HG03025 (cell line): ENCODE data around the gene KCNQ1.
A peak's percentile ranks its signal among the peaks of the same experiment; 100 is the strongest.

Source experiments
- ATAC-seq: cut with Tn5 transposase; IDR thresholded peaks from one replicate; pipeline ENCODE4 v1.9.1; 2021; ENCODE audit warnings: mild to moderate bottlenecking, moderate library complexity; ENCODE audit not compliant: unreplicated experiment, low FRiP score

The KCNQ1 gene

DNA sequence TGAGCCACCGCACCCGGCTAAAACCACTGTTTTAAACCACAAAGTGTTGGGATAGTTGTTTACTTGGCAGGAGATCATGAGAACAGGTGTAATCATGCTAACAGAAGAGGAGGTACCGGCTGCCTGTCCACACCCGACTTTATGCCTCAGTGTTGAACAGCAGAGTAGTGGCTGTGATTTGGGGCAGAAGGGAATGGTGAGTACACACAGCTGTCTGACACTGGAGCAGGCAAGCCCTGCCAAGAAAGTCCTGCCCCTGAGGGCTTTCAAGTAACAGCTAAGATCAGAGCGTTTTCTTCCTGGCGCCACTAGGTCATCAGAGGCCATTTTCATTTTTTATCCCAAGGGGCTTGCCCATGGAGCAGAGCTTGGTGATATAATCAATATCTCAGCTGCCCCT is 432.7 kb downstream of the KCNQ1 start:
- no peak for ATAC-seq

GRCh38 chr11:2878782-2879181 is 434.0 kb downstream of the KCNQ1 start:
- no peak for ATAC-seq

GRCh38 chr11:2880646-2881045 is 435.8 kb downstream of the KCNQ1 start:
- no peak for ATAC-seq

DNA sequence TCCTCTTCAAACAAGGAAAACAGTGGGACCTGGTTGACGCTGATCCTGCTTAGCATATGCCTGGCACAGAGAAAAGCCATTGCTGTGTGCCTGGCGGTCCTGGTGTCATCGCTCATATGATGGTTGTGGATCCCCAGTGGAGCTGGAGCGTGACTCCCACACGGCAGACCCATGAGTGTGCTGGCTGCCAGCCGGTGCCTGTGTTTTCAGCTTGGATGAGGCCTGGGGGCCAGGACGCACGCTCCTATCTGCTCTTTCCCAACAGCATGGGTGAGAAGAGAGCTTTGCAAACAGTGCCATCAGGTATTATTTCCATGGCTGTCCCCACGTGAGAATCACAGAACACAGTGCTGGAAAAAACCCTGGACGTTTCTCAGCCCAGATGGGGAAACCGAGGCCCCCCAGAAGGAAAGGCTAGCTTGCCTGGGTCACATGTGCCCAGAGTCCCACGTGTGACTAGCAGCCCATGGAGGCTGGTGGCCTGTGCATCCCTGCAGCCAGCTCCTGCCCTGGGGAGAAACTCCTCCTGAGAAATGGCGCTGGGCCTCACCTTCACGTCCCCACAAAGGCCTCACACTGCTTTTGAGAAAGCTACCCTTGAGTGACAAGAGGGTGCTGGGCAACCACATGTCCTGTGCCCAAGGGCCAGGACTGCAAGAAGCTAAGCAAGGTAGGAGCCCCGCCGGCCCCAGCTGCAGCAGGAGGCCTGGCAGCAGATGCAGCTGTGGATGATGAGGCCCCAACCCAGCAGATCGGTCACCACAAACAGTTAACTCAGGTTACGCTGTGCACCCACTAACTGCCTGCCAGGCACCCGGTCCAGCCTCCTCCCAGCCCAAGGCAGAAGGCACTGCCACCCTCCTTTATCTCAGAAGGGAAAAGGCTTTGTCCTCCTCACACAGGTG is 436.5 kb downstream of the KCNQ1 start:
- ATAC-seq, result no peak

DNA sequence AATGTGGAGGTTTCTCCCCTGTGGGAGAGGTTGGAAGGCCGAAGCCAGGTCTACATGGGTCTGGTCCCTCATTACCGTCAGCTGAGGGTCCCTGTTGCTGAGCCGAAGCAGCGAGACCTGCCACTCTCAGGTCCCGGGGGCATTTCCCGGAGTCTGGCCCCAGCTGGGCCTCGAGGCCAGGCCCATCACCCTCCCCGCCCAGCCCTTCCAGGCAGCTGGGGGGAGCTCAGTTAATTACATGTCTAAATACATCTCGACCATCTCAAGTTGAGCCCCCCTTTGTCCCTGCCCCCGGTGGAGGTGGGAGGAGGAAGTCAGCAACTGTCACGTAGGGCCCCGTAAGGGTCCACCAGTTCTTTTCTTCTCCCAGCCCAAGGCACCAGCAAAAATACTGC is 437.2 kb downstream of the KCNQ1 start:
- ATAC-seq, result no peak

DNA sequence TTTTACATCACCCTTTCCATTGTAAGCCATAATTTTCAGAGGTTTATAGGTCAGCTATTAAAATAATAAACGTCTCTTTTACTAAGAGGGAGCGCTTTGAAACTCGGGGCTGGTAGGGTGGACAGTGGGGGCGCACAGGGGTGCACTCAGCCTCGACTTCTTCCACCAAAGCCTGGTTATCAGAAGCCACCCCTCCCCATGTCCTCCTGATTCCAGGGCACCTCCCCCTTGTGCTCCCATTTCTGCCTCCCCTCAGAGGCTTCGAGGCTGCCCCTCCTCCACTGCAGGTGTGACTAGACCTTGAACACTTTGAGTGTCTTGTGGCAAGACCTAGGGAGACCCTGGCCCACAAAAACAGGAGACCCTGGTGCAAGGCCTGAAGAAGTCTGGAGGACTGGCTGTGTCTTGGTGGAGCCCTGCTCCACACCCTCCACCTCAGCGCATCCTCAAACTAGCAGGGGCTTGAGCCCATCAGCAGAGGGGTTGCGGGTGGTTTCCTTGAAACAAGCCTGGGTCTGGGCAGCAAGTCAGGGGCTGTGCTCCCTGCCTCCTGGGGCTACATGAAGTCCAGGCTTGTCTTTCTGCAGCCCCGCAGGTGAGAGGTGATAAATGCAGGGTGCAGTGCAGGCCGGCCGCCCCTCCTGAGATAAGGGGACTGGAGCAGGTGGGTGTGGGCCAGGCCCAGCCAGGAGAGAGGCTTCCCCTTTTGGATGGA is 437.7 kb downstream of the KCNQ1 start:
- ATAC-seq, result no peak

GRCh38 chr11:2883640-2883978 is 438.8 kb downstream of the KCNQ1 start:
- ATAC-seq, result no peak

DNA sequence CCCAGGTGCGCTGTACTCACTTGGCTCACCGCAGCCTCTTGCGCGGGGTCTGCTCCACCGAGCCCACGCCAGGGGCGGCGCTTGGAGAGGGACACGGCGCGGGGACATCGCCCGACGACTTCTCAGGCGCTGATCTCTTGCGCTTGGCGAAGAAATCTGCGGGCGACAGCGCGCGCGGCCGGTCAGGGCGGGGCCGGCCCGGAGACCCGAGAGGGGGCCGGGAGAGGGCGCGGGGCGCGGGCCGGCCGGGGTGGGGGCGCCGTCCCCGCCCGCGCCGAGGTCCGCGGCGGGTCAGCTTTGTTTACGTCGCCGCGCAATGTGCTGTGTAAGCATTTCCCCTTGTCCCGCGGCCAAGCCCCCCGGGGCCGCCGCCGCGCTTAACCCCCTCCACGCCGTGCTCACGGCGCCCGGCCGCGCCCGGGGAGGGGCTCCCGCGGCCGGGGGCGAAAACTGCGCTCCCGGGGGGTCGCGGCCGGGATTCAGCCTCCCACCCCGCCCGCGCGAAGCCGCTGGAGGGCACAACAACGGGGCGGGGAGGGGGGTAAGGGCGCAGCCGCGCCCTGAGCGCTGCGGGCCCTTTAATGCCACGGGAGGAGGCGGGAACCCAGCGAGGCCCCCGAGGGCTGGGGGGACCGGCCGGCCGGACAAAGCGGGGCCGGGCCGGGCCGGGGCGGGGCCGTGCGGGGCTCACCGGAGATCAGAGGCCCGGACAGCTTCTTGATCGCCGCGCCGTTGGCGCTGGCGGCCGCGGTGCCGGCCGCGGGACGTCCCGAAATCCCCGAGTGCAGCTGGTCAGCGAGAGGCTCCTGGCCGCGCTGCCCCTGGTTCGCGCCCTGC is 439.4 kb downstream of the KCNQ1 start:
- ATAC-seq, result no peak

DNA sequence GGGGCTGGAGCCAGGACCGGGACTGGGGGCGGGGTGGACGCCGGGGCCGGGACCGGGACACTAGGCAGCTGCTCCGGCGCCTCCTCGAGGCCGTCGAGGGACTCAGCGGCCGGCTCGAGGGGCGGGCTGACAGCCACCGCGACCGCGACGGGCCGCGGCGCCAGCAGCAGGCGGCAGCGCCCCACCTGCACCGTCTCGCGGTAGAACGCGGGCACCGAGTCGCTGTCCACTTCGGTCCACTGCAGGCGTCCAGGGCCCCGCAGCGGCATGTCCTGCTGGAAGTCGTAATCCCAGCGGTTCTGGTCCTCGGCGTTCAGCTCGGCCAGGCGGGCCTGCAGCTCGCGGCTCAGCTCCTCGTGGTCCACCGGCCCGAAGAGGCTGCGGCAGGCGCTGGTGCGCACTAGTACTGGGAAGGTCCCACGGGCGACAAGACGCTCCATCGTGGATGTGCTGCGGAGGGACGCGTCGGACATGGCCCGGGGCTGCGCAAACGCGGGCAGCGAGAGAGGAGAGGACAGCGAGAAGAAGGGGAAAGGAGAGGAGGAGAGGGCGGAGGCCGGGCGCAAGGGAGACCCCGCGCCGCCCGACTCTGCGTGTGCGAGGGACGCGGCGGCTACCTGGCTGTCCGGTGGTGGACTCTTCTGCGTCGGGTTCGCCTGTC is 440.3 kb downstream of the KCNQ1 start:
- no peak for ATAC-seq

DNA sequence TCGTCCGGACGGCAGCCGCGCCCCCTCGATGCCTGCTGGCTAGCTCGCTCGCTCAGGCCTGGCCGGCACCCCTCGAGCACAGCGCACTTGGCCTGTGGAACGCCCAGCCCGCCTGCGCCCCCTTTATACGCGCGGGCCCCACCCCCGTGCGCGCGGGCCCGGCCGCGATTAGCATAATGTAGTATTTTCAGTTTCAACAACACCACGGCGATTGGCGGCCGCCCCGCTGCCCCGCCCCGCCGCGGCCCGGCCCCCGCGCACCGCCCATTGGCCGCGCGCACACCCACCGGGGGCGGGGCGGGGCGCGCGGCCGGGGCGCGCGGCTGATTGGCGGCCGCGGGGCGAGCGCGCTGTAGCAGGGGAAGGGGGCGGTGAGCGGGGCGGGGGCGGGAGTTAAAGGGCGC is 440.9 kb downstream of the KCNQ1 start, which contains the start of gene CDKN1C:
Gene CDKN1C (minus strand): TSS at position 98 of the 404 bp plus-strand sequence. CDS start 319 bp downstream, outside the sequence.
- ATAC-seq, result peak; percentile 57

DNA sequence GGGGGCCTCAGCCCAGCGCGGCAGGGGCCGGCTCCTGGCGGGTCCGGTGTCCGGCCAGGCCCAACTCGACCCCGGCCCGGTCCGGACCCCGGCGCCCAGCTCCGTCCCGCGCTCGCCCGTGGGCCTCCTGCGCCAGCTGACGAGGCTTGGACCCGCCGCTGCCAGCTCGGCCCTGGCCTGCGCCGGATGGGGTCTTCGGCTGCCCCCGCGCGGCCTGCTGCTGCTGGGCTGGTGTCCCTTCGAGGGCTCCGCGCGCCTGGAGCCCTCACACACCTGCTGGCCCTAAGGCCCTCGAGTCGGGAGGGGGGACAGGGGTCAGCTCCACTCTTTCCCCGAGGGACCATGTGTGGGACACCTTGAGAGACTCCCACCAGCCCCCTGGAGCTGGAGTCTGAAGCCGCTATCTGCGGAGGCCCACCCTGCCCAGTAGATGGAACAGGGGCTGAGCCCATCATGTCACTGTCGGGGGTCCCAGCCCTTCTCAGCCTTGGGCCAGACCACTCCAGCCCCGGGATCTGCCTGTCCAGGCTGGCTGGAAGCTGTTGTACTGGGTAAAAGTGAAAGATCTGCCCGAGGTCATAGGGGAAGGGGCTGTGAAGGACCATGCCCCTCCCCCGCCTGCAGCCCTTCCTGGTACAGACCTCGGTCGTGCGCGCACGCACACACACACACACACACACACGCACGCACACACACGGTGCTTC is 441.5 kb downstream of the KCNQ1 start:
- no peak for ATAC-seq

DNA sequence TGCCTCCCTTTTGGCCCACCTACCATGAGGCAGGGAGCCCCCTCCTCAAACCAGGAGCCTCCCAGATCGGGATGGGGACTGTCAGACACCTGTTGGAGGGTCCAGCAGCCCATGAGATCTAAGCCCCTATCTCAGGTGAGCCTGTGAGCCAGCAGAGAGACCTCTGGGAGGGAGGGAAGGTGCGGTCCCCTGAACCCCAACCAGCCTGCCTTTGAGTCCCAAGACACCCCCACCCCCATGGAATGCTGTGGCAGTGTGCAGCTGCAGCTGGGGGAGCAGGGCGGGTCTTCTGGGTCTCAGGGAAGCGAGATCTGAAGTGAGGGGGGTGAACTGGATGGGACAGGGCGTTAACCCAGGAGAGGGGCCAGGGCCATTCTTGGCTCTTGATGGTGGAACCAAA is 442.1 kb downstream of the KCNQ1 start:
- ATAC-seq, result no peak

DNA sequence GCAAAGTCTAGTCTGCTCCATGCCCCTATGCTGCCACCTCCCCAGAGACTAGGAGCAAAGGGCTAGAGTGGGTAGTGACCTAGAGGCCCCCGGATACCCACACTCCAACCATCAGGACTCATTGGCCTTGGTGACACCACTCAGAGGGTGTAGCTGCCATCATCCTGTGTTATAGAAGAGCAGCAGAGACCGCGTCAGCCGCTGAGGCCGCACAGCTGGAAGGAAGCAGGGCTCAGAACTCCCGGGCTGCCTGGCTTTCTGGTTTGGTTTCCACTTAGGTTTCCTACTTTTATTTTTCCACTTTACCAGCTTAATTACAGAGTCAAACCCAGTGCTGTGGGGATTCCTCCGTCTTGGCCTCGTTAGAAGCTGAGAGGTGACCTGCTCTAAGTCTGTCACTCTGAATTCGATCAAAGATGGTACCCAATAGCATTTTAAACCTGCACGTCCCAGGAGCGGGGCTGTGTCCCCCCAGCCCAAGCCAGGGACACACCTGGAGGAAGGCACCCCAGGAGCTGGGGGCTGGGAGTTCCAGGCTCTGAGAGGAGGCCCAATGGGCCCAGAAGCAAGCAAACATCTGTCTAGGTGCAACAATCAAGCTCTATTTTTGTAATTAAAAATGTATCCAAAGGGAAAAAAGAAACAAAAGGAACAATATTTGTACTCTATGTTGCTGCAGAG is 442.8 kb downstream of the KCNQ1 start:
- ATAC-seq, result no peak

GRCh38 chr11:2888266-2888968 is 443.6 kb downstream of the KCNQ1 start:
- no peak for ATAC-seq

- no peak for ATAC-seq
These were observed 444.8 kb downstream of the KCNQ1 start for GRCh38 chr11:2889362-2890273.

GRCh38 chr11:2890466-2891294 is 445.9 kb downstream of the KCNQ1 start:
- no peak for ATAC-seq
